PC-9 (cell line): ENCODE measurements around the gene SPACA5B.
"Not testable (repeated sequence)": the region's sequence is repeated elsewhere in the genome, so short reads cannot be mapped to it uniquely, and the experiment has no call there.

Experiments used
- CTCF ChIP-seq: fragments of 200-600 bp; sonication (generic); conservative IDR thresholded peaks from 2 replicates; pipeline ENCODE4 v1.6.1; 2017; ENCODE audit warnings: mixed run types, antibody characterized with exemption, mild to moderate bottlenecking, moderate library complexity
- EZH2 ChIP-seq: fragments of 200-600 bp; sonication (generic); IDR thresholded peaks from 2 replicates; pipeline ENCODE4 v1.8.0; 2017; ENCODE audit warnings: antibody characterized with exemption, low read depth

DNA sequence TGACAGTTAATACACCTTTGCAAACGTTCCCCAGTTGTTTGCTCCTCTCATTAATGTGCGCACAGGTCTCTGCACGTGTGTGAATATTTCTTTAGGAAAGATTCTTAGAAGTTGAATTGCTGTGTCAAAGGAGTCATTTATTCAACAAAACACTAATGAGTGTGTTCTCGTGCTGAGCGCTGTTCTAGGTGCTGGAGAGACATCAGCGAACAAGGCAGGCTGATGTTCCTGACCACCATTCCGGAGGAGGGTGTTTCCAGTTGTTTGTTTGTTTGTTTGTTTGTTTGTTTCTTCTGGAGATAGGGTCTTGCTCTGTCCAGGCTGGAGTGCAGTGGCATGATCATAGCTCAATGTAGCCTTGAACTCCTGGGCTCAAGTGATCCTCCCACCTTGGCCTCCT, 35.9 kb downstream of the SPACA5B start:
- not testable (repeated sequence) for TF ChIP-seq CTCF, EZH2
